COLO668 (cell line): ENCODE data around the gene RELN.

ENCODE experiments used
- DNase-seq: peaks from one replicate; lab custom pipeline; 2025; ENCODE audit not compliant: unreplicated experiment; lab: John Stamatoyannopoulos, UW

RELN gene

DNA sequence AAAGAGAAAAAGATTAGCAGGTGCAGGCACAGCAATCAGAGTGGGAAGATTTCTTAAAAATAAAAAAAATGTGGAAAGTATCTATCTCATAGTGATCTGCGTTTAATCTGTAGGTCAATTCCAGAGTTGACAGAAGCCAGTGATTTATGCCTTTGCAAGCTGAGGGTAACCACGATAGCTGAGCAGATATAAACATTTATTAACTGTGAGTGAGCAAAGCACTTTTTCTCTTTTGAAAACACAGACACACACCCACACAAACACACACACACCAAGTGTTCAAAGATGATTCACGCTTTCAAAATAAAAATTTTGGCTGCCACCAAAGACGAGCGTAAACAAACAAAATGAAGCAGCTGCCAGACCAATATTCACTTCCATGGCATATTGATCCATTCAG lies 300.2 kb downstream of the RELN start:
- DNase-seq: peak; percentile 25

DNA sequence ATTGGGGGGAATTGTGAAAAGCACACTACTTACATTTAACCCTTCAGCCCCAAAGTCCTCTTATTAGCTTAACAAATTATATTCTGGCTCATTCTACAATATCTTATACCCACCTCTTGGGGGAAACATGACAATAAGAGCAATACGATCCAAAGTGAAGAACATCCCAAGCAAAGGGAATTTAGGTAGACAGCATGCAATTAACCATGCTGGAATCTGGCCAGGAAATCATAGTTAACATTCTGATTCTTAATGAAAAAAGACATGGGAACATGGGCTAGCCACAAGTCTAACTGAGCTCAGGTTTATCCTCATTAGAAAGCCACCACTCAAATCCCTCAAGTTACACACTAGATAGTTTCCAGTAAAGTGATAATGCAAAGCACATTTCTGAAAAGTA lies 301.5 kb downstream of the RELN start:
- no peak for DNase-seq

DNA sequence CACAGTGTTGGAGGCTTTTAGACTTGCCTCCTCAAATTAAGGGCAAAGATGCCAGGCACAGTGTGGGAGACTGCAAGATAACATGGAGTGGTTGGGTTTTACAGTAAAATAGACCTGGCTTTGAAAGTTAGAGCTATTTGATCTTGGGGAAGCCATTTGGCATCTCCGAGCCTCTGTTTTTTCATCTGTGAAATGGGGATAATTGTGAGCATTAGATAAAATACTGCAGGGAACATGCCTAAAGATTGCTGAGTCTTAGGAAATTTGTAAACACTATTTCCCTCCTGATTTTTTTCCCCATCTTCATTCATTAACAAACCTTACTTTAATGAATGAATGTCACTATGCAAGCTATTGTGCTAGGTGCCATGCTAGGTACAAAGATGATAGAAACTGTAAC lies 302.2 kb downstream of the RELN start:
- DNase-seq: no peak

DNA sequence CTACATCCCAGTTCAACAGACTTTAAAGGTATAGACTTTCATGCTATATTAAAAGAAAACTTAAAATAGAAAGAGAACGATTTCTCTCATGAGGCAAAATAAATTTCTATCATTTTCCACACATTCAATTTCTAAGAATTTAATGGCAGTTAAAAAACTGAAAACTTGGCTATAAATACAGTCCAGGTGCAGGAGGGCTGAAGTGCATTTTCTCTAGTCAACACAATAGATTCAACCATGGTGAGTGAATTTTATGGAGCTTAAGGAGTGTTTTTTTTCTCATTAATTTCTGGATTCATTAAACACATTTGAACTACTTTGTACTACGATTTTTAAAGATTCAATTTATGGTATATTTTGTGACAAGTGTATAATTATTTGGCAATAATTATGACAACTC lies 302.7 kb downstream of the RELN start:
- no peak for DNase-seq

DNA sequence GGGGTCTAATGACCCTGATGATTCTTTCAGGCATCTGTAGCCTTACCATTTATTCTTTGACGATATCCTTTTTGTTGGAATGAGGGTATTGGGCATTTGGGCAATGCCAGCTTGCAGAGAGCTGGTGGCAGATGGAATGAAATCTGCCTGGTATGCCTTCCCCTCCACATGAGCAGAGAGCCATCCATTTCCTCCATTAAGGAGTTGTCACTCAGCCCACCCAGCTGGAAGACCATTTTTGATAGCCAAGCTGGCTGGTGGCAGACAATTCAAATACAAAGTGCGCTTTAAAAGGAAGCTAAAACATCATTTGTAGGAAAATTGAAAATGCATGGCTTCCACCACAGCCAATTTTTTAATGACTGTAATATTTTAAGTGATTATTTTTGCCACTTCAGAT lies 303.4 kb downstream of the RELN start:
- no peak for DNase-seq

DNA sequence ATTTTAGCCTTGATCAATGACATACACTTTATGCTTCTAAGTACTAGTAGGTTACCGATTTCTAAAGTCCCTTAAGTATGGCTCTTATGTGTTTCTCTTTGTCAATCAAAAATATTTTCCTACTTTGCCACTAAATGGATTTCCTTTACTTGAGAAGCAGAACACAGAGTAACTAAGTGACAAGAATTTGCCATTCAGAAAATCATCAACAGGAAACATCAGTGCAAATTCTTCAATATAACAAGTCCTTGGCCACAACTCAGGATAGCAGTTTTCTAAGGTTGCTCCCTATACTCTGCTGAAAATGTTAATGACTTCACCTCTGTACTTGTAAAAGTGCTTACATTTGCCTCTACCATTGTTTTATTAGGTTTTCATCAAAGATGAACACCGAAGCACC lies 303.8 kb downstream of the RELN start:
- DNase-seq: no peak

DNA sequence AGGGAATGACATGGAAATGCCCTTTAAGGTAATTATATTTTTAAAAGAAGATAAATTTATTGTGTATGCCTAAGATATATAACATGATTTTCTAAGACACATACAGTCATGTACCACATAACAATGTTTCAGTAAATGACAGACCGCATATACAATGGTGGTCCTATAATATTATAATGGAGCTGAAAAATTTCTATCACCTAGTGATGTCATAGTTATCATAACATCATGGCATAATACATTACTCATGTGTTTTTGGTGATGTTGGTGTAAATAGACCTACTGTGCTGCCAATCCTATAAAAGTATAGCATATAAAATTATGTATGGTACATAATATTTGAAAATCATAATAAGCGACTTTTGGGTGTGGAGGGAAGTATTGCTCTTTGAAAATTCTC lies 306.1 kb downstream of the RELN start:
- no peak for DNase-seq

DNA sequence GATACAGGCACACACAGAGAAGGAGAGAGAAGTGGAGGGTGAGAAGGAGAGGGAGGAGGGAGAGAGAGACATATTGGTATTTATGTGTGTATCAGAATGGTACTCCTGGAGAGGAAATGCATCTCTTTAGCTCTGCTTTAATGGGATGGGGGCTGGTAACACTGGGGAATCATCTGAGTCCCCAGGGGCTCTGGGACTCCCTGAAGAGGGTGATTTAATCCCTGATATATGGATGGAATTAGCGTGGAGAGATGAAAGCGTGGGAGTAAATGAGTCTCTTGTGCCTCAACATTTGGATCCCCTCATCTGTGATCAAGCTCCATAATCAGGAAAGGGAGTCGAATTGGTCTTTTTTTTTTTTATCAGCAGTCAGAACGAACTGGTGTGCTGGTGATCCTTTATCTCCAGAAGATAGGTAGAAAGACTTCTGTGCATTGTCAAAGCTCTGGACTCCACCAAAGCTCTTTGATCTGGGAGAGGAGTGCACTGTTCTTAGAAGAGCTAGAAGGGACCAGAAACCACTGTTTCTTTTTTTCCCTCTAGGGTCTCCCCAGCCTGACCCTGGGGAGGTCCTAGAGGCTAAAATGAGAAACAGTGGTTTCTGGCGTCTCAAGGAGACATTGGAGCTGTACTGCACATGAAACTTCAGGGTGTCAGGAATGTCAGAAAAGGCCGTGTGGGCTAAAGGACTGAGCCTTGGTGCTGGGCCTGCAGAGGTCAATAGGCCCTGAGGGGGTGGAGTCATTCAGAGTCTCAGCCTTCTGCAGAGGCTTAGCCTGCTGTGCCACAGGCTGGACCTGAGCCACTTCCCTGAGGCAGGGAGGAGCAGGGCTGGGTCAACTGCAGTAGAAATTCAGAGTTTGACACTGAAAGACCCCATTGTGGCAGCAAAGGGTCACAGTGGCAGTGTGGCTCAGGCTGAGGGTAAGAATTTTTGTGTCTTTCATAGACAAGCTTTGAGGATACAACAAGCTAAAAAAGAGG lies 309.0 kb downstream of the RELN start:
- no peak for DNase-seq

DNA sequence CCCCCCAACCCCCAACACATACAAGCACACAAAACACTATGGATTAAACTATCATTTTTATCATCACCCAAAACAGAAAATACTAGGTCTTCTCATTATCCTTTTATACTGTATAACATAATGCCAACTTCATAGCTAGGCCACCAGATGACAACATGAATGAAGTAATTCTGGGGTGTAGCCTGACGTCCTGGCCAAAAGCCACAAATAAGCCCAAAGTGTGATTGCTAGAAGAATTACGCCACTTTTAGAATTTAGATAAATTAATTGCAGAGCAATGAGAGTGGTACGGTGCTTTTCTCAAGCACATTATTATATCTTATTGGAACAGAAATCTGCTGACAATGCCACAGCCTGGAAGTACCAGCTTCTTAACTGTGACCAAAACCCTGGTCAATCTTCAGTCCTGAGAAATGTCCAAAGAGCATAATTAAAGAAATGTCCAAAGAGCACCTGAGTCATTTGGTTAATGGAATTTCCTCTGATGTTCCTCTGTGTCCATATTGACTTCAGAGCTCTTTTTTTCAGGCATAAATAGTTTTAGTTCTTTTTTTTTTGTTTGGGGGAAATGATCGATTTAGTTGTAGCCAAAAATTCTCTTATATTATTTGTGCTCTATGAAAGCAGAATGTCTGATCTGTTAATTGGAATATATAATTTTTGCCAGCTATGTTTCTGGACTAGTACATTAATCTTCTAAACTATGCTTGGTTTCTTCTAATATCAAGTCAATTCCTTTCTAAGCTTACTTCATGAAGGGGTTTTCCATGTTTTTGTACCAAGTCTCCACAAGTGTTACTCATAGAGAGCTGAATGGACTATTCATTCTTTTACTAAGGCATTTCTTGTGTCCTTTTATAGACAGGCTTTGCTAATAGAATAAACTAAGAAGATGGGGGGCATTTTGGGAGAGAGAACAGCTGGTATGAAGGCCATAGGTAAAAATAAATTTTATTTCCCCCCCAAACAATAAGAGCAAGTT lies 310.0 kb downstream of the RELN start:
- no peak for DNase-seq

DNA sequence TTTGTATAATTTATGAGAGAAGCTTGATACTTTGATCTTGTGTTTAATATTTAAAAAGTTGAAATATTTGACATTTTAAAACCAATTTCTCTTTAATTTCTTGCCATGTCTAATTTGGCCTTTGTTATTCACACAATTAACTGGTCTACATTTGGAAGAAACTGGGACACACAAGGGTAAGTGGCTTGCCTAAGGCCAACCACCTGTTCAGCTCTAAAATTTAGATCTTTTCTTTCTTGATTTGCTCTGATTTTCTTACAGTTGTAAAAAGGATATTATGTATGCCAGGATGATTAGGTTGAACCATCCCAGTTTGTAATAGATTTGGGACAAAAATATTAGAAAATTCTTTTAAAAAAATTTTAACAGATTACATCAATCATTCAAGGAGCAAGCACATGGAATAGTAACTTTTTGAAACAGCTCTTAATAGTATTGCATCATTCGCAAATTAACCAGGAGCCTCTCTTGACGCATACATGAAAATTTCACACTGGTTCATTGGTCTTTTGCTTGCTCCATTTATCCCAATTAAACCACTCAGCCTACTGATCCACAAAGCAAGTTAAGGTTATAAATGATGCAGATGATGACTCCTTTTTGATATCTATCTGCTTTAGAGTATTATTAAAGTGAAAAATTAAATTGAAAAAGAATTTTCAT lies 321.0 kb downstream of the RELN start:
- DNase-seq: no peak

DNA sequence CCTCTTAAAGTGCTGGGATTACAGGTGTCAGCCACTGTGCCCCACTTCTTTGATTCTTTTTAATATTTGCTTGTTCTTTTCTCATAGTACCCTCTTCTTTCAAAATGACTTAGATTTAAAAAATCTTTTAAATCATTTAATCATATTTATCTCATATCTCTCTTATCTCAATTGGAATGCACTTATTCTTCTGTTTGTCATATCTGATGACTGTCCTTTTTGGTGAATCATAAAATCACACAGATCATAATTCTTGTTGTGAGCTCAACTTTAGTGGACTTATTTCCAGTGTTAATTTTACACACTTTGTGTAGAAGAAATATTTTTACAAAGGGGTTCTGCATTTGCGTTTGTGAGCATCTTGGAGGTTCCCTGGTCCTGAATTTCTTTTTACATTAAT lies 323.1 kb downstream of the RELN start:
- DNase-seq: no peak

DNA sequence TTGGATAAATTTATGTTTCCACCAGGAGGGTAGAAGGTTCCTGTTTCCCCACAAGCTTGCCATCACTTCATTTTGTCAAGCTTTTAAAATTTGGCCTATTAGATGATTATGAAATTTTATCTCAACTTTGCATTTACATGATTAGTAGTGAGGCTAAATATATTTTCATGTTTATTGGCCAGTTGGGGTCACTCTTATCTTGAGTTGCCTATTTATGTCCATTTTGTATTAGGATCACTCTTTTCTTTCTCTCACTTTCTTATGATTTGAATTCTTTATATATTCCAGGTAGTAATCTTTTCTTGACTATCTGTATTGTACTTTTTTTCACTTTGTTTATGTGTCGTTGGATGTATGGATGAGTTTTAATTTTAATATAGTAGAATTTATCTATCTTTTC lies 324.9 kb downstream of the RELN start:
- DNase-seq: no peak

DNA sequence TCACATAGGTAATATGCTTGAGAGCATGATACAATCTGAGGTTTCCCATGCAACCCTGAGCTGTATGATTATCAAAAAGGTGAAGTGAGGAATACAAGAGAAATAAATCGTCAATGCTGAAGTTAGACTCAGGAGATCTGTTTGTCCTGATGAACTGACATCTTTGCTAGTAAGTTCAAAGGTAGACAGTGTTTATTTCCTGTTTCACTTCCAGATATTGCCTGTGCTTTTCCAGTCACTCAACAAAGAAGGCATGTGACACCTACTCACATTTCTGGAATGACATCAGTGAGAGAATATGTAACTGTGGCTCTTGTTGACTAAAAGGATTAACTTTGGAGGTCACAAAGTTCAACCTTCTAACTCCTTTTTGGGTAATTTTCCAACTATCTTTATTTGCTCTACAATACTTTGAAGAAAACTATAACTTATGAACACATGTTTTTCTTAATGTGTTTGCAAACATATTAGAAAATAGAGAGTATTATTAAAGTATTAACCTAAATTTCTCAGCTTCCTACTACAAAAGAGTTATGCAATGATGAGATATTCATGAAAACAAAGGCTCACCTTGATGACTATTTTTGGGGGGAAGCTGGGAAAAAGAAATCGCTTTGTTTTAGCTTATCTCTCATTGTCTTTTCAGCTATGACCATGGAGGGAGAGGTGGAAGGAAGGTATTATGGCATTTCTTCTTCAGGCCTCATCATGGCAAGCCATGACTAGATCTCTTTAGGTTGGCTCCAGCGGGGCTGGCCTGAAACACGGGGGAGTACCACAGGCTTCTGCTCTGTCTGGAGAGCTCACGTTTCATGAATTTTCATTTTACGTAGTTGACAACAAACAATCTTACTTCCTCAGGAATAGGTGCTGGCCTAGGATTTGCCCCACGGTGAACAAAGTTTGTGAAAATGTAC lies 328.7 kb downstream of the RELN start:
- no peak for DNase-seq

DNA sequence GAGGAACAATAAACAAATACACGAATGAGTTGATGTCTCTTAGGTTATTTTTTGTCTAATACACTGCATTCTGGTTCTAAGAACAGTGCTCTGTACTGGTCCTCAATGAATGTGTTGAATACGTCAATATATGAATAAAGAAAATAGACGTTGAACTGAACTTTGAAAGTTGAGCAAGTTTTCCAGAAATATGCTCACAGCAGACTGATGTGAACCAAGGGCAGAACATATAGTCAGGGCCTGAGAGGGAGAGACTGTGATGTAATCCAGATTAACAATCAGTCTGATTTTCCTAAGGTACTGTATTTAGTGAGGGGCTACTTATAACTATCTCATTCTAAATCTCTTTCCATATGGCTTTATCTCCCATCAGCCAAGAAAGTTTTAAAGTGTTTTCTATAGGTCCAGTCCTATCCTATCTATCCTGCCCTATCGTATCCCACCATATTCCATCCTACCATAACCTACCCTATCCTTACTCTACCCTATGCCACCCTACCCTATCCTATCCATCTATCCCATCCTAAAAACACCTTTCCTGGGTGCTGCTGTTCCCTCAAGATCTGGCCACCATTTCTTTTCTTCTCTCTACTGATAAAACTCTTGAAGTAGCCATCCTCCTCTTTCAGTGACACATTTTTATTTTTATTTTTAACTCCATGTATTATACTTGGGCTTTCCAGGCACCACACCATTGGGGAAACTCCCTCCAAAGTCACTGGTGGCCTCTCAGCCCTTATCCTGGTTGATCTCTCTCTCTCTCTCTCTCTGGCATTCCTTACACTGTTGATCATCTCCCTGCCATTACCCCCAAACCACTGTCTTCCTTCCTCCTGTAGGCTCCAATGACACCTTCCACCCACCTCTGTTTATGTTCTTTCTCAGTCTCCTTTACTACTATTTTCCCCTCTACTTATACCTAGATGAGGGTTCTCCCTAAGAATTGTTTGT lies 331.1 kb downstream of the RELN start:
- DNase-seq: no peak

DNA sequence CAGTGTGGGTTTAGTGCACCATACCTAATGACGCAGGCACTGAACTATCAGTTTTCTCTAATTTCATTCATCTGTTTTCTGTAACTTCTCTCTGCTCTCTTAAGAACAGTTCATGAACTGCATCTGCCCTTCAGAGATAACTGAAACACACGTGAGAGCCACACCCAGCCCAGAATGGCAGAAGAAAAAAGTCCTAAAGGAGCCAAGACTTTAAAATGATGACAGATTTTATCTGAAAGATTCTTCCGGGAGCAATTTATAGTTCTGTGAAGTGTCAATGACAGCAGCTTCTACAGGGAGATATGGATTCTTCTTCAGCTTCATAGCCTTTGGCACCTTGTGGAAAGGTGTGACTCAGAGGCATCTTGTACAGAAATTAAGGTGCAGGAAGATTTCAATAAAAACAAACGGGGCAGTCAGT lies 332.0 kb downstream of the RELN start:
- no peak for DNase-seq

DNA sequence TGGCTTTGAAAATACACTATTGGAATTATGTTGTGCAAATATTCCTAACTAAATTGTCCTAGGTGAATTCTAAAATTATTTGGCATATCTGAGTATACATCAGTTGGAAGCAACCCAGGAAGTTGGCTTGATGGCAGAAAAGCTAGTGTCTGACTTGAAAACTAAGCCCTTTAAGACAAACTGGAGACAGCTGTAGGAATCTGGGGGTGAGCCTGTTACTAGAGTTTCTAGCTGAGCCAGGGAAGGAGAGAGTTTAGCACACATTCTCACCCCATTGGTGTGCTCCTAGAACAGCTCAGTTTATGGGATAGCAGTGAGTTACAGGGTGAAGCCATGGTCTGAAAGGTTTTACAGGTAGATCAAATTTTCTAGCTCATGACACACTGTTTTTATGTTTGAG lies 333.2 kb downstream of the RELN start:
- no peak for DNase-seq

DNA sequence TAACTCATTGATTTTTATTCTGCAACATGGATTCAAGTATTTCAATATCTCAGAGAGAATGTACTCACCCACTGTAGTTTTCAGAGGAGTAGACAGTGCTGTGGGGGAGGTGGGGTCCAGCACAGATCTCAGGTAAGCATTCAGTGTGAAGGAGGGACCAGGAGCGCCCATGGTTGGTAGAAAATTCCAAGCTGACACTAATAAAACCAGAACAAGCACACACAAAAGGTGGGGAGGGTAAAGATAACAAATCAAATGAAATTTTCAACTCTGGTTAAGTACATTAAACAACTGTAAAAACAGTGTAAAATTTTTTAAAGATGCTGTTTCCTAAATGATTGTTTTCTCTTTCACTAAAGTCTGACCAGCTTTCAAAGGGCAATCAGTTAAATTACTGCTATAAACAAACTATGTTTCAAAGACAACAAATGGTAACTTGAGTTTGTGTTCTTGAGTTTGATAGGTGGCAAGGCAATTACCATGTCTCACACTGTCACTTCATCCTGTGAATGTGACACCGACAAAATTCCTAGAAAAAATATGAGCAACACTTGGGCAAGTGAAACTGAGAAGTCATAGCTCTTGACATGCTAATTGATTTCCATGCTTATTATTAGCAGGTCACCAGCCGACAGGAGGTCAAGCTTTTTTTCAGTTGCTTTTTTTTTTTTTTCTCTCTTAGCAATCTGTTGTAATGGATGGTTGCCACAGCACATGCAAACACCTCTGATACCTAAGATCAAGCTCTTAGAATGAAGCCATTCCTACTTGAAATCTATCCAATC lies 337.7 kb downstream of the RELN start:
- DNase-seq: no peak

DNA sequence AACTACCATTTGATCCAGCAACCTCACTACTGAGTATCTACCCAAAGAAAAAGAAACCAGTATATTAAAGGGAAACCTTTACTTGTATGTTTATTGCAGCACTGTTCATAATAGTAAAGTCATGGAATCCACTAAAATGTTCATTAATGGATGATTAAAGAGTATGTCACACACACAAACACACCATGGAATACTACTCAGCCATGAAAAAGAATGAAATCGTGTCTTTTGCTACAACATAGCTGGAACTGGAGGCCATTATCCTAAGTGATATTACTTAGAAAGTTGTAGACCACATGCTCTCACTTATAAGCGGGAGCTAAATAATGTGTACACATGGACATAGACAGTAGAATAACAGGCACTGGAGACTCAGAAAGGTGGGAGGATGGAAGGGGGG lies 340.4 kb downstream of the RELN start:
- no peak for DNase-seq
